Psoas muscle (tissue), 8 donors: ENCODE data around the gene PDCD4. TPM values are rescaled to one million over a fixed set of nuclear protein-coding genes. Genes with fewer than 3 reads are reported as not detected.

ENCODE experiments used
- ATAC-seq, 4 donors: fragments of 200-7000 bp; cut with Tn5 transposase; one replicate each; pipeline ENCODE4 v1.9.1; 2020; ENCODE audit warnings: moderate library complexity in 3 of 4, mild to moderate bottlenecking in 2 of 4
- DNase-seq, 2 donors: peaks; one replicate each; pipeline ENCODE4 v3.0.0-alpha.2; 2020
- H3K27ac ChIP-seq: fragments of 200-600 bp; one replicate; pipeline ENCODE4 v1.8.0; 2022
- H3K27me3 ChIP-seq, 3 donors: fragments of 200-600 bp in 1 of 3; one replicate each; pipeline versions ENCODE4 v1.6.1 to v1.8.0; 2013 to 2022; ENCODE audit warnings: low read length in 2 of 3, mild to moderate bottlenecking in 2 of 3, moderate library complexity in 1 of 3; ENCODE audit not compliant: insufficient read depth in 3 of 3
- H3K36me3 ChIP-seq, 2 donors: fragments of 200-600 bp in 1 of 2; one replicate each; pipeline versions ENCODE4 v1.6.1 to v1.8.0; 2013 to 2022; ENCODE audit warnings: low read depth in 1 of 2, mild to moderate bottlenecking in 1 of 2, moderate library complexity in 1 of 2; ENCODE audit not compliant: insufficient read depth in 1 of 2
- H3K4me1 ChIP-seq: fragments of 200-600 bp; one replicate; pipeline ENCODE4 v1.8.0; 2022
- H3K4me3 ChIP-seq: fragments of 200-600 bp; one replicate; pipeline ENCODE4 v1.8.0; 2022; ENCODE audit warnings: mild to moderate bottlenecking
- H3K9me3 ChIP-seq: fragments of 200-600 bp; one replicate; pipeline ENCODE4 v1.8.0; 2022
- CTCF ChIP-seq: fragments of 200-600 bp; IDR thresholded peaks from one replicate; pipeline ENCODE4 v1.8.0; 2022; ENCODE audit warnings: antibody characterized with exemption
- WGBS, 3 donors: extraction: QIAGEN DNeasy Blood & Tissue Kit; methylation state at CpG; one replicate each; pipeline versions ENCODE4 v1.1.6 to v1.1.7; 2013; 5-methylcytosine and 5-hydroxymethylcytosine counted together
- intact Hi-C, 2 donors: fragments of 100-400 bp; cut with DNase I; formaldehyde crosslinking; loops; one replicate each; pipeline versions ENCODE4 v1.11.0 to v1.14.2; 2022
- polyA plus RNA-seq, 3 donors: library from polyadenylated mRNA; stranded (reverse); fragments of 200-250 nt; gene quantifications; one replicate each; pipeline ENCODE4 v1.2.3, GENCODE V29; 2013
- total RNA-seq, 4 donors: library from RNA; stranded (reverse); fragmentation: NEBNext Ultra II Directional in 2 of 4; extraction: Animal tissue kit (Norgen Biotek cat#: 25700) in 2 of 4; gene quantifications; one replicate each; pipeline versions ENCODE4 v1.2.1 to v1.2.4, GENCODE V29; 2021 to 2023
- donor health status: healthy with polysubstance abuse.
- donor health status: DM: no; HTN: no; CAD: no; lungs with moderate emphysema.
- donor health status: Bipolar disorder and iron deficiency.
- donor health status: healthy.
- donor health status: DM: yes; HTN: yes; CAD: no.
- donor health status: DM: no; HTN: no; CAD: no.
- donor health status: DM: no; HTN: no; CAD: no.
- donor health status: DM: yes; HTN: yes; CAD: no.

Gene PDCD4
- total and polyA plus RNA-seq, 7 donors = 7.6 to 19.7 (median 11.3) TPM

GRCh38 chr10:110859206-110859972 is 12.3 kb upstream of the PDCD4 start:
- H3K27me3 ChIP-seq = no peaks in the 10 kb centered on the region
- WGBS, 3 donors = 66 to 81% (median 66%) methylated on average over 6 of the region's 6 CpGs
- peaks cover 14% of the 10 kb centered on the region for H3K4me1 ChIP-seq
- DNase-seq = no peak
- ATAC-seq = peak in 3 of 4 donors; percentile 14 to 22 (median 19)
- no peak overlapping the region for H3K4me3 ChIP-seq
- no peak for TF ChIP-seq CTCF
- intact Hi-C loops = no loop called here
- no peaks in the 10 kb centered on the region for H3K9me3 ChIP-seq
- peak overlapping the region; percentile 42 for H3K27ac ChIP-seq
- no peaks in the 10 kb centered on the region for H3K36me3 ChIP-seq

GRCh38 chr10:110859973-110860376 is 11.8 kb upstream of the PDCD4 start:
- 4 to 20% (median 12%) methylated on average over 1 of the region's 1 CpG for WGBS, 3 donors
- intact Hi-C loops = no loop called here

DNA sequence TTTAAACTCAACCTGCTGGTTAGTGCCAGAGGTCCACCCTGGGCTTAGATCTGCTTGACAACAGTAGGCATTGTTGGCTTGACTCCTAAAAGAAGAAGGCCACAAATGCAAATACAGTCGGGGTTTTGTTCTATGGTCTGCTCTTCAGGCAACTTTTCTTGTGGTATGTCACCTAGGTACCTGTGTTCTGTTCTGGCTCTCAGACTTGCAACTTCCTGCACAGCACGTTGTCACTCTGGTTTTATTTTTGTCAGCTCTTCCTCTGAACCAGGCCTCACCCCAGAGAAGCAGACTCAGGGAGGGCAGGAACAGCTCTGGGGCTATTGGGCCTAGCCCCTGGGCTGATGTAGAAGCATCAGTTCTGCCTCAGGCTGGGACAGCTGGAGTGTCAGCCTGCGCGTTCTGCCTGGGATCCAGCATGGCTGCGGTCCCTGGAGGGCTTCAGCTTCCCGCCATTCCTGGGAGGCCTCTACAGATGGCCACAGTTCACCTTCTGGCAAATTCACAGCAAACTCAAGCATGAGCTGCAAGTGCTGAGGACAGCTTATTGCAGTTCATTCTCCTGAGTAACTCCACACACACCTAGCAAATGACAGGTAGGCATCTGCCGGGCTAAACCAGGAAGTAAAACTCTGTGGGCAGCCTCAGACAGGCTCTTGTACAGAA is 11.0 kb upstream of the PDCD4 start:
- DNase-seq (peak in 1 of 2 donors; percentile 47), ATAC-seq (no peak)
- no peak for TF ChIP-seq CTCF
- Histone ChIP-seq H3K4me1 (peaks cover 14% of the 10 kb centered on the region), H3K27me3 (no peaks in the 10 kb centered on the region), H3K4me3 (no peak overlapping the region), H3K9me3 (no peaks in the 10 kb centered on the region), H3K27ac (no peak overlapping the region), H3K36me3 (no peaks in the 10 kb centered on the region)
- intact Hi-C loops = no loop called here
- WGBS, 3 donors = 54 to 56% (median 56%) methylated on average over 7 of the region's 7 CpGs

More at GRCh38 chr10:110859973-110860376, 11.8 kb upstream of the PDCD4 start:
- no peak for TF ChIP-seq CTCF
- H3K4me3 ChIP-seq = no peak overlapping the region
- H3K27ac ChIP-seq = peak overlapping the region; percentile 42
- H3K9me3 ChIP-seq = no peaks in the 10 kb centered on the region
- no peaks in the 10 kb centered on the region for H3K36me3 ChIP-seq
- DNase-seq (no peak), ATAC-seq (peak; percentile 48 to 83 (median 74))
- H3K27me3 ChIP-seq = no peaks in the 10 kb centered on the region
- H3K4me1 ChIP-seq = peaks cover 14% of the 10 kb centered on the region

DNA sequence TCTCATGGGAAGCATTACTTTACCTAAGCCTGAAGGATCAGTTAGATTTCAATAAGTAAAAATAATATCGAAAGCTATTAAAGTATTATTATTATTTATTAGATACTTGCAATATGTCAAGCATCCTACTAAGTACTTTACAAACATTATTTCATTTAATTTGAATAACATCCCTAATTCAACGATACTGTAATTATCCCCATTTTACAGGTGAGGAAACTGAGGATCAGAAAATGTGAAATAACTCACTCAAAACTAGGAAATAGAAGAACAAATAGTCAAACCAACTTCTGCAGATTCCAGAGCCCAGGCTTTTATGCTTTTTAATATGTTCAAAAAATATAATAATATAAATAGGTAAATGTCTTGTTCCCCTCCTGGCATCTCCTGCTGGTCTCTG is 10.3 kb upstream of the PDCD4 start:
- Histone ChIP-seq H3K27ac (no peak overlapping the region), H3K27me3 (no peaks in the 10 kb centered on the region), H3K4me3 (no peak overlapping the region), H3K4me1 (peaks cover 14% of the 10 kb centered on the region), H3K9me3 (no peaks in the 10 kb centered on the region), H3K36me3 (no peaks in the 10 kb centered on the region)
- intact Hi-C loops = no loop called here
- no peak for ATAC-seq
- WGBS, 3 donors = 95 to 99% (median 97%) methylated on average over 2 of the region's 2 CpGs
- no peak for TF ChIP-seq CTCF
- no peak for DNase-seq
